ENCODE data around the gene CELSR1. TPM values are rescaled to one million over a fixed set of nuclear protein-coding genes. Genes with fewer than 3 reads are reported as not detected.
"Not testable (repeated sequence)": the region's sequence is repeated elsewhere in the genome, so short reads cannot be mapped to it uniquely, and the experiment has no call there.

CELSR1 gene
- total RNA-seq, 1 donor from 2014 or later: 8.9 TPM

DNA sequence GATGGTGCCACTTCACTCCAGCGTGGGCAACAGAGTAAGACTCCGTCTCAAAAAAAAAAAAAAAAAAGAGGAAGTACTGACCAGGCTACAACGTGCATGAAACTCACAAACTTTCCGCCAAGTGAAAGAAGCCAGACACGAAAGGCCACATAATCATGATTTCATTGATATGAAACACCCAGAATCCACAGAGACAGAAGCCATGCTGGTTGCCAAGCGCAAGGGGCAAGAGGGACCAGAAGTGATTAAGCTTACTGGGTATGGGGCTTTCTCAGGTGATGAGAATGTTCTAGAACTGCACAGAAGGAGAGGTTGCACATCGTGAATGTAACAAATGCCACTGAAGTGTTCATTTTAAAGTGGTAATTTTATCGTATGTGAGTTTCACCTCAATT is 60.9 kb downstream of the CELSR1 start:
- no peaks in the 10 kb centered on the region for H3K4me1 ChIP-seq
- H3K9me3 ChIP-seq (replicated peaks): no peaks in the 10 kb centered on the region
- no peaks in the 10 kb centered on the region for H3K36me3 ChIP-seq
- H3K27ac ChIP-seq (replicated peaks): no peak overlapping the region
- H3K4me3 ChIP-seq: no peak overlapping the region
- intact Hi-C loops (cut with micrococcal nuclease): no loop called here
- TF ChIP-seq, protein P1, sequence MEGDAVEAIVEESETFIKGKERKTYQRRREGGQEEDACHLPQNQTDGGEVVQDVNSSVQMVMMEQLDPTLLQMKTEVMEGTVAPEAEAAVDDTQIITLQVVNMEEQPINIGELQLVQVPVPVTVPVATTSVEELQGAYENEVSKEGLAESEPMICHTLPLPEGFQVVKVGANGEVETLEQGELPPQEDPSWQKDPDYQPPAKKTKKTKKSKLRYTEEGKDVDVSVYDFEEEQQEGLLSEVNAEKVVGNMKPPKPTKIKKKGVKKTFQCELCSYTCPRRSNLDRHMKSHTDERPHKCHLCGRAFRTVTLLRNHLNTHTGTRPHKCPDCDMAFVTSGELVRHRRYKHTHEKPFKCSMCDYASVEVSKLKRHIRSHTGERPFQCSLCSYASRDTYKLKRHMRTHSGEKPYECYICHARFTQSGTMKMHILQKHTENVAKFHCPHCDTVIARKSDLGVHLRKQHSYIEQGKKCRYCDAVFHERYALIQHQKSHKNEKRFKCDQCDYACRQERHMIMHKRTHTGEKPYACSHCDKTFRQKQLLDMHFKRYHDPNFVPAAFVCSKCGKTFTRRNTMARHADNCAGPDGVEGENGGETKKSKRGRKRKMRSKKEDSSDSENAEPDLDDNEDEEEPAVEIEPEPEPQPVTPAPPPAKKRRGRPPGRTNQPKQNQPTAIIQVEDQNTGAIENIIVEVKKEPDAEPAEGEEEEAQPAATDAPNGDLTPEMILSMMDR (IDR thresholded peaks at IDR 0.05; ENCODE audit: borderline replicate concordance): no peak
- peaks cover 27% of the 10 kb centered on the region for H3K27me3 ChIP-seq (ENCODE audit: low read depth)
- no peak for DNase-seq

DNA sequence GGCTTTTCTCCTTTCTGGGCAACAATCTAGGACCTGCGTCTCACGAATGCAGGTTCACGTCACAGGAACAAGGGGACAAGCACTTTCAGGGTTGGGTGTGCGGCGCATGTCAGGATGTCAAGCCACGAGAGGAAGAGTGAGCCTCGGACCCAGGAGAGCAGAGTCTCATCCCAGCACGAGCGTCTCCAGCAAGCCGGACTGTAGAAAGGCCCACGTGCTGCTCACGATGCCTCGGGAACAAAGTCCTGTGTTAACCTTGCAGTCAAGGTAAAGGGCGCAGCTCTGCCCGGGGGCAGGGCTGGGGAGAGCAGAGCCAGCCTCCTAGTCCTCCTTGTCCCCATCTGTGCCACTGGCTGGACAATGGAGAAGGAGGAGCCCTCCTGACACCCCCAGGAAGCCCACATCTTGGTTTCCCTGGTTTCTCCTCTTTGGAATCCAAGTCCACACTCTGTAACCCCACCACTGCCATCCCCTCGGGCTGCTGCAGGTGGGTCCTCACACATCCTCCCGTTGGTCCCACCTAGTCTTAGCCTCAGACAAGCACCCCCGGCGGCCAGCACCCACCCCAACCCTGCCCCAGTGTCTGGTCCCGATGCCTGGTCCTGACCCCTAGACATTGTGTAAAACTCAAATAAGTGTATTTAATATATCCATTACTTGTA is 63.4 kb downstream of the CELSR1 start:
- Histone ChIP-seq H3K27me3 (ENCODE audit: low read depth) (peaks cover 30% of the 10 kb centered on the region), H3K4me1 (no peaks in the 10 kb centered on the region), H3K36me3 (no peaks in the 10 kb centered on the region), H3K4me3 (no peak overlapping the region), H3K9me3 (replicated peaks) (no peaks in the 10 kb centered on the region), H3K27ac (replicated peaks) (no peak overlapping the region)
- DNase-seq: no peak
- intact Hi-C loops (cut with micrococcal nuclease): no loop called here
- TF ChIP-seq, protein P1 (IDR thresholded peaks at IDR 0.05; ENCODE audit: borderline replicate concordance): no peak

DNA sequence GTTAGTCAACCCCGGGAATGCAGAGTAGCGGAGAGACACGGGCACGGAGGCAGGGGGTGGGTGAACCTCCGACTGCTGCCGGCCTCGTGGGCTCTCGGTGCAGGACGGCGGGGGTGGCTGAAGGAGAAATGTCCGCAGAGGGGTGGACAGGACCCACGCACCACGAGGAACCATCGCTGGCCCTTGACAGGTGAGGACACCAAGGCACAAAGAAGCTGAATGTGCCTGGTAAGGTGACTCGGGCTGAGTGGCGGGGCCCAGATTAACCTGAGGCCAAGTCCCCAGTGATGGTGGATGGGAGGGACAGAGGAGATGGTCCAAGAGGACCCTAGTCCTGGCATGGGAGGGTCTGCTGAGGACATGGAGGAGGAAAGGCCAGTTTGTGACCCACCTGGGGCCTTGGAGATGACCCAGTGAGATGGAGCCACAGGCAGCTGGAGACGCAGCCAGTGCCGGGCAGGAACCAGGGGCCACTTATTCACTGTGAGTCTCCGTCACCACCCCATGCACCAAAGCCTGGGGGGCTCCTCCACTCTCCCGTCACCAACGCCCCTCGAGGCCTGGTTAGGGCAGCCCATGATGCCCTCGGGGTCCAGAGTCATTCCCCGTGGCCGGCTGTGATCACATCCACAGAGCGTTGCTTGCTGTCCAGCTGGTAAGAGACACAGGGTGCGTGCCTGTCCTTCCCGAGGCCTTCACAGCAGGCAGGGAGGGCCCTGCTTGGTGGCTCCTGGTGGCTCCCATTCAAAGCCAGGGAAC is 64.2 kb downstream of the CELSR1 start:
- TF ChIP-seq, protein P1 (IDR thresholded peaks at IDR 0.05; ENCODE audit: borderline replicate concordance): no peak
- Histone ChIP-seq H3K9me3 (replicated peaks) (no peaks in the 10 kb centered on the region), H3K4me1 (no peaks in the 10 kb centered on the region), H3K27me3 (ENCODE audit: low read depth) (peaks cover 29% of the 10 kb centered on the region), H3K27ac (replicated peaks) (no peak overlapping the region), H3K4me3 (no peak overlapping the region), H3K36me3 (no peaks in the 10 kb centered on the region)
- DNase-seq: no peak
- intact Hi-C loops (cut with micrococcal nuclease): no loop called here

DNA sequence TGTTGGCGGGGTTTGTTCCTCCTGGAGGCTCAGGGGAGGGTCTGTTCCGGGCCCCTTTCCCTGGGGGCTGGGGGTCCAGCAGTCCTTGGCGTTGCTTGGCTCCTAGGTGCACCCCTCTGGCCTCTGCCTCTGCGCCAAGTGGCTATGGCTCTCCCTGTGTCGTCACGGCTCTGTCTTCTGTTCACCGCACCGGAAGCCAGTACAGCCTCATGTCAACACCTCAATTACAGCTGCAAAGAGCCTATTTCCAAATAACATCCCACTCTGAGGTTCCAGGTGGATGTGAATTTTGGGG is 64.8 kb downstream of the CELSR1 start:
- Histone ChIP-seq H3K36me3 (no peaks in the 10 kb centered on the region), H3K4me1 (no peaks in the 10 kb centered on the region), H3K27me3 (ENCODE audit: low read depth) (peaks cover 24% of the 10 kb centered on the region), H3K27ac (replicated peaks) (no peak overlapping the region), H3K4me3 (no peak overlapping the region), H3K9me3 (replicated peaks) (no peaks in the 10 kb centered on the region)
- TF ChIP-seq, protein P1 (IDR thresholded peaks at IDR 0.05; ENCODE audit: borderline replicate concordance): no peak
- no peak for DNase-seq
- intact Hi-C loops (cut with micrococcal nuclease): no loop called here

DNA sequence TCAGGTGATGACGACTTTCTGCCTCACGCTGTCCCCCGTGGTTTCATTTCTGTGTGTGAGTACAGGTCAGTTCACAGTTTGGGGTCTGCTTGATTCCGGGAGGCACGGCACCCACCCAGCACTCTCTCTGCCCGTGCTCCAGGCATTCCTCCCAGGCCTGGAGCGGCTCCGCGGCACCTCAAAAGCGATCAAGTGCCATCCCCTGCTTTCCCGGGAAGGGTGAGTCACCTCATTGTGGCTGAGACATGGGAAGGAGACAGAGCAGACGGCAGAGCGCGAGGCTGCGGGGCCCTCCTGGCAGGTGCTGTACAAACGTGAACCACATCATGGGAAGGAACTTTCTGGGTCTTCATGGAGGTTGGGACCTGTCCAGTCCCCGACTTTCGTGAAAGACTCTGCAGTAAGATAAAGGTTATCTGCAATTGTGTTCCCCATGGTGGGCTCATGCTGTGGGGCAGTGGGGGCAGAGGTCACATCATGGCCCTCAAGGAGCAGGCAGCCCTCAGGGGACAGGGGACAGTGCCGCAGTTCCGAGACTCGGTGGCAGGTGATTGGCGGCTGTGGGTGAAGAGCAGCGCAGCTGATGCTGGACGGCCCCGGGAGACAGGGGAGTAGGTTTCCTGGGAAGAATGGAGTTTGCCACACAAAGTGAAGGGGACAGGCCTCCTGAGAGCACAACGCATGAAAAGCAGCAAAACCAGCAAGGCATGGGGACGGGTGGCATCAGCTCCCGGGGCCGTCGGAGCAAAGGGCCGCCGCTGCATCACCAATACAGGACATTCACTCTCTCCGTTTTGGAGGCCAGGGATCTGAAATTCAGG is 65.3 kb downstream of the CELSR1 start:
- intact Hi-C loops (cut with micrococcal nuclease): no loop called here
- H3K27ac ChIP-seq (replicated peaks): no peak overlapping the region
- no peaks in the 10 kb centered on the region for H3K4me1 ChIP-seq
- H3K27me3 ChIP-seq (ENCODE audit: low read depth): peaks cover 22% of the 10 kb centered on the region
- no peaks in the 10 kb centered on the region for H3K9me3 ChIP-seq (replicated peaks)
- TF ChIP-seq, protein P1 (IDR thresholded peaks at IDR 0.05; ENCODE audit: borderline replicate concordance): no peak
- DNase-seq: no peak
- H3K4me3 ChIP-seq: no peak overlapping the region
- no peaks in the 10 kb centered on the region for H3K36me3 ChIP-seq

DNA sequence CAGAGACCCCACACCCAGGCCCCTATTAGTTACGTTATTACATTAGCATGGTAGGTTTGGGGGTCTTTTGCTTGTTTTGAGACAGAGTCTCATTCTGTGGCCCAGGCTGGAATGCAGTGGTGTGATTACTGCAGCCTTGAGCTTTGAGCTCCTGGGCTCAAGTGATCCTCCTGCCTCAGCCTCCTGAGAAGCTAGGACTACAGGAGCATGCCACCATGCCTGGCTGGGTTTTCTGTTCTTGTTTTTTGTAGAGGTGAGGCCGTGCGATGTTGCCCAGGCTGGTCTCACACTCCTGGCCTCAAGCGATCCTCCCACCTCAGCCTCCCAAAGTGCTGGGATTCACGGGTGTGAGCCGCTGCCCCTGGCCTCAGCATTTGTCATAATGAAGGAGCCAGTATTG is 66.1 kb downstream of the CELSR1 start:
- H3K4me3 ChIP-seq; H3K4me1 ChIP-seq; H3K27ac ChIP-seq (replicated peaks); DNase-seq; H3K9me3 ChIP-seq (replicated peaks); intact Hi-C loops (cut with micrococcal nuclease); H3K36me3 ChIP-seq: not testable (repeated sequence)
- peaks cover 26% of the 10 kb centered on the region for H3K27me3 ChIP-seq (ENCODE audit: low read depth)
